SJSA1 (cell line): ENCODE data around the gene B3GNT8. TPM values are rescaled to one million over a fixed set of nuclear protein-coding genes. Genes with fewer than 3 reads are reported as not detected.
"Not testable (repeated sequence)": the region's sequence is repeated elsewhere in the genome, so short reads cannot be mapped to it uniquely, and the experiment has no call there.

Experiments
- DNase-seq, 2 experiments: peaks; one replicate each; pipeline ENCODE4 v3.0.0-alpha.2; 2015 to 2020; ENCODE audit warnings: low spot score in 2 of 2, low read depth in 1 of 2
- H3K27ac ChIP-seq: fragments of 250-450 bp; sonication (Bioruptor Pico); 2 replicates; pipeline ENCODE4 v1.5.1; 2020; ENCODE audit warnings: mild to moderate bottlenecking, moderate library complexity
- H3K27me3 ChIP-seq: fragments of 250-450 bp; sonication (Bioruptor Pico); replicated peaks from 2 replicates; pipeline ENCODE4 v1.5.1; 2020; ENCODE audit warnings: mild to moderate bottlenecking, moderate library complexity
- H3K36me3 ChIP-seq: fragments of 250-450 bp; sonication (Bioruptor Pico); 2 replicates; pipeline ENCODE4 v1.5.1; 2020; ENCODE audit warnings: mild to moderate bottlenecking
- H3K4me1 ChIP-seq: fragments of 250-450 bp; sonication (Bioruptor Pico); replicated peaks from 2 replicates; pipeline ENCODE4 v1.6.1; 2021; ENCODE audit warnings: mild to moderate bottlenecking
- H3K4me3 ChIP-seq: fragments of 250-450 bp; sonication (Bioruptor Pico); 2 replicates; pipeline ENCODE4 v1.5.1; 2020; ENCODE audit warnings: mild to moderate bottlenecking
- H3K9me3 ChIP-seq: fragments of 250-450 bp; sonication (Bioruptor Pico); replicated peaks from 2 replicates; pipeline ENCODE4 v1.5.1; 2020; ENCODE audit warnings: mild to moderate bottlenecking
- total RNA-seq: library from RNA; depleted of rRNA; stranded (reverse); fragments of >200 nt; shearing (Covaris generic); gene quantifications from 2 replicates; pipeline ENCODE4 v1.2.3, GENCODE V29; 2014

Gene B3GNT8
- total RNA-seq, 1 experiment from 2014 or later: not detected

DNA sequence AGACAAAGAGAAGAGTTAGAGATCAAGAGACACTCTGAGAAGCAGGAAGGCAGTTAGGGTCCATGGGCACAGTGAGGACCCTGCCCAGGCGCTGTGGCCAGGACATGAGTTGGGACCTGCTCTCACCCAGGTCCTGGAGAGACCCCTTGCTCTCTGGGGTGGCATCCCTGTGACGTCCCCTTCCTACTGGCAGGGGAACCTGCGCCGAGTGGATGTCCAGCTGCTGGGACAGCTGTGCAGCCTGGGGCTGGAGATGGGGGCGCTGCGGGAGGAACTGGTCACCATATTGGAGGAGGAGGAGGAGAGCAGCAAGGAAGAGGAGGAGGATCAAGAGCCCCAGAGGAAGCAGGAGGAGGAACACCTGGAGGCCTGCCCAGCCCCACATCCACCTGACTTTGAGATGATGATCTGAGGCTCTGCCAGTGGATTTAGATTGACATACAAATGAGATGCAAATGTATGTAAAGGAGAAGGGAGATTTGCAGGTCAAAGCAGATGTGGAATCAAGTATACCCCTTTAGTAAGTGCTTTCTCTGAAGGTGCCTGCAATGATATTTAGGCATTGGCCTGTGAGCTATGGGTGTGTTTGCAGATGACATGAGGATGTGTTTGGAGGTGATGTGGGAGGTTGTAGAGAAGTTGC is 16.8 kb upstream of the B3GNT8 start:
- H3K36me3 ChIP-seq: no peaks in the 10 kb centered on the region
- H3K9me3 ChIP-seq: no peaks in the 10 kb centered on the region
- no peaks in the 10 kb centered on the region for H3K4me1 ChIP-seq
- DNase-seq: no peak
- no peak overlapping the region for H3K27ac ChIP-seq
- peaks cover 14% of the 10 kb centered on the region for H3K27me3 ChIP-seq
- H3K4me3 ChIP-seq: no peak overlapping the region

DNA sequence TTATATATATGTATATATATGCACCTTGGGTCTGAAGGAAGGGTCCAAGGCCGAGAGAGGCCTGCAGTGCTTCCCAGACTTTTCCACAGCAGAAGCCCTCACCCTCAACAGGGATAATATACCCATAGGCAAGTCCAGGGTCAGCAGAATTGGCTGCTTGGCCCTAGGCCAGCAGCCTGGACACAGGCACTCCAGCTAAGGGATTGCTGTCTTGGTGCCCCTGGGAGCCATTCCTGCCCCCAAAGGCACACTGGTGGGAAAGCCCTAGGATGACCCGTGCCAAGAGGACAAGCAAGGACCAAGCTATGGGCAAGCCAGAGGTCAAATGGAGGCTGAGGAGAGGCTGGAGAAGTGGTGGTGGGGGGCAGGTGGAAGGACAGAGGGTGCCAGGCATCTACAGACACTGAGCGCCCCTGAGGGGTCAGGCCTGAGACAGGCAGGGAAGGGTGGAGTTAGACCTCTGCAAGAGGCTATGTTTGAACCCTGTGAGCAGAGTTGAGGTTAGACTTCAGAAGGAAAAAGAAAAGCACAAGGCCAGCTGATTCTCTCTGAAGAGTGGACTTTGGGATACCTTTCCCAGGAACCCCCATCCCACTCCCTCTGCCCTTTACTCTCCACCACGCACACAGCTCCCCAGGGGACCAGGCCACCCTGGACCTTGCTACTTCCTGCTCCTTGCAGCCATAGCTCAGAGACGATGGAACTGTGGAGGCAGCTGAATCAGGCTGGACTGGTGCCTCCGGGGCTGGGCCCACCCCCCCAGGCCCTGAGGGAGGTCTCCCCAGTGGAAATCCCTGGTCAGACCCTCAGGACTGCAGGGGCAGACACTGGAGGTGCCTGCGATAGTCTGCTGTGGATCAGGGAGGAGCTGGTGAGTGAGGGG is 15.5 kb upstream of the B3GNT8 start, which contains the start of gene ERICH4:
ERICH4 (plus strand) TSS at position 684 of the 883 bp plus-strand sequence; CDS start at position 698, 14 bp downstream.
- Histone ChIP-seq H3K27ac (no peak within 1 kb of the TSS), H3K9me3 (no peaks in the 10 kb centered on the region), H3K27me3 (peaks cover 14% of the 10 kb centered on the region), H3K36me3 (peaks cover 6% of the 10 kb centered on the region), H3K4me1 (no peaks in the 10 kb centered on the region), H3K4me3 (no peak within 1 kb of the TSS)
- DNase-seq: no peak

DNA sequence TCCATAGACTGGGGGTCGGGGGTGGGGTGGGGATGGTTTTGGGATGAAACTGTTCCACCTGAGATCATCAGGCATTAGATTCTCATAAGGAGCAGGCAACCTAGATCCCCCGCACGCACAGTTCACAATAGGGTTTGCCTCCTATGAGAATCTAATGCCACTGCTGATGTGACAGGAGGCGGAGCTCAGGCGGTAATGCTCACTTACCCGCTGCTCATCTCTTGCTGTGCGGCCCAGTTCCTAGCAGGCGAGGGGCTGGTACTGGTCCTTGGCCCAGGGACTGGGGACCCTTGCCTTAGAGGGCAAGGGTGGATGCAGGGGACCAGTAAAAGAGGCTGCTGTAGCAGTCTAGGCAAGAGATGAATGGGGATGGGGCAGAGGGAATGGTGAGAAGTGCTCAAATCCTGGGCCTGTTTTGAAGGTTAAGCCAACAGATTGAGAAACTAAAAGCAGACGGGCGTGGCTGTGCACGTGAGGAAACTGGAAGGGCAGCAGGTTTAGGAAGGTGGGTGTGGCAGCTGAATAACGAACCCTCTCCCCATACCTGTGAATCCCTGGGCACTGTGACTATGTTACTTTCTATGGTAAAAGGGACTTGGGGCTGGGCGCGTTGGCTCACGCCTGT is 14.3 kb upstream of the B3GNT8 start:
- no peak for DNase-seq
- Histone ChIP-seq H3K27me3 (peaks cover 14% of the 10 kb centered on the region), H3K4me1 (no peaks in the 10 kb centered on the region), H3K4me3 (no peak overlapping the region), H3K36me3 (peaks cover 11% of the 10 kb centered on the region), H3K27ac (no peak overlapping the region), H3K9me3 (no peaks in the 10 kb centered on the region)

DNA sequence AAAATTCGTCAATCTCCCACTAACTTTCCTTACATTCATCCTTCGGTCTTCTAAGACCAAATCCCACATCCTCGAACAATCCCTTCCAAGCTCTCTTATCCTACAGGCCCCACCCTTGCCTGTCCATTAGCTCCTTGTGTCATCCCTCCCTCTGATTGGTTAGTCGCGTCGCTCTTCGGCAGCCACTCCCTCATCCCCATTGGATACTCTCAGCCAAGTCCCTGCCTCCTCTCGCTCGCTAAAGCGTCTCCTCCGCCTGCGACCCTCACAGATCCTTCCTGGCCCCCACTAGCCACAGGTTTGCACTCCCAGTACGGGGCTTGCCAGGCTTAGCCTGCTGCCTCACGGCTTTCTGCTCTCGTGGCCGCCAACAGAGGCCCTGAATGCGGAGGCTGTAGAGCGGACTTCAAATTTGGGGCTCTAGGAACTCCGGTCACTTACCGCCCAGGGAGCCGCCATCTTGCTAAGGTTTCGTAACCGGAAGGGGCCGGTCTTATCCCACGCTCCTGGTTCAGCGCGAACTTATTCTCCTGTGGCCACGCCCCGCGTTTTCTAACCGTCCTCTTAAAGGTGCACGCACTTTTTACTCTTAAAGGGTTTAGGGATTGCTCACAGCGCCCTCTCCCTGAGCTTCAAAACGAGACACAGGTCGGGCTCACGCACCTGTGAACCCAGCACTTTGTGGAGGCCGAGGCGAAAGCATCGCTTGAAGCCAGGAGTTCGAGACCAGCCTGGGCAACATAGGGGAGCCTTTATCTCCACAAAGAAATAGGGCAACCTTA is 12.5 kb upstream of the B3GNT8 start, which contains the start of gene DMAC2:
DMAC2 (minus strand) TSS at position 472 of the 782 bp plus-strand sequence; CDS start at position 459, 13 bp downstream.
- H3K9me3 ChIP-seq: no peaks in the 10 kb centered on the region
- H3K27me3 ChIP-seq: peaks cover 6% of the 10 kb centered on the region
- peak; percentile 96 to 99 for DNase-seq
- peak within 1 kb of the TSS; percentile 90 for H3K27ac ChIP-seq
- peak within 1 kb of the TSS; percentile 78 for H3K4me3 ChIP-seq
- no peaks in the 10 kb centered on the region for H3K4me1 ChIP-seq
- peaks cover 20% of the 10 kb centered on the region for H3K36me3 ChIP-seq

DNA sequence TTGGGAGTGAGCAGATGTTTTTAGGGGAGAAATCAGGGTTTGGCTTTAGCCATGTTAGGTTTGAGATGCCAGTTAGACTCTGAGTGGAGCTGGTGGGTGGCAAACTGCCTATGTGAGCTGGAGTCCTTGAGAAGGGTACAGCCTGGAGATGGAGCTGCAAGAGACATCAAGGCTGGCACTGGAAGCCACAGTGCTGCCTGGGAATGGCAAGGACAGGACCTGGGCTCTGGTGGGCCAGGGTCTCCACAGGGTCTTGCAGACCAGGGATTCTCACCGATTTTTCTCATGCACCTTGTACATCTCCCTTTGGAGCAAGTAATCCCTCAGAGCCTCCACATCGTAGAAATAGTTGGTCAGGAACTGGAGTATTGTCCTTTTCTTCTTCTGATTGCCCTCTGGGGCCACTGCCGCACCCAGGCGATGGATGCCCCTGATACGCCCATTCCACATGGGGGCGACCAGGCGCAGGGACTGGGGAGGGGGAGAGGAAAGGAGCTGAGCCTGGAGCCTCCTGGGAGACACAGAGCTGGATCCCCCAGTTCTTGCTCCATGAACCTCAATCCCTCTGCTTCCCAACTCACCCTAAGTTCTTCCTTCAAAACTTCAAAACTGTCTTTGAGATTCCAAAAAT is 10.9 kb upstream of the B3GNT8 start:
- Histone ChIP-seq H3K4me3 (no peak overlapping the region), H3K9me3 (no peaks in the 10 kb centered on the region), H3K27me3 (no peaks in the 10 kb centered on the region), H3K4me1 (no peaks in the 10 kb centered on the region), H3K36me3 (peaks cover 27% of the 10 kb centered on the region), H3K27ac (no peak overlapping the region)
- no peak for DNase-seq

DNA sequence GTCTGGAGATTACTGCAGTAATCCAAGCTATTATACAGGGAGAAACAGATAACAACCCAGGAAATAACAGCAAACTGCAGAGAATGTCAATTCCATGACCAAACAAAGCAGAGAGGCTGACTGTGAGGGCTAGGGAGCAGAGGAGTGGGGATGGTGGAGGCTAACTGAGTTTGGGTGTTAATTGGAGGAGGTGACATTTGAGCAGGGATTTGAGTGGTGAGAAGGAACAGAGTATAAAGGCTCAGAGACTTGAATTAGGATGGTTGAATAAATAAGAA is 9.4 kb upstream of the B3GNT8 start:
- DNase-seq: no peak
- no peak overlapping the region for H3K27ac ChIP-seq
- no peaks in the 10 kb centered on the region for H3K9me3 ChIP-seq
- H3K27me3 ChIP-seq: no peaks in the 10 kb centered on the region
- no peak overlapping the region for H3K4me3 ChIP-seq
- no peaks in the 10 kb centered on the region for H3K4me1 ChIP-seq
- H3K36me3 ChIP-seq: peaks cover 38% of the 10 kb centered on the region

DNA sequence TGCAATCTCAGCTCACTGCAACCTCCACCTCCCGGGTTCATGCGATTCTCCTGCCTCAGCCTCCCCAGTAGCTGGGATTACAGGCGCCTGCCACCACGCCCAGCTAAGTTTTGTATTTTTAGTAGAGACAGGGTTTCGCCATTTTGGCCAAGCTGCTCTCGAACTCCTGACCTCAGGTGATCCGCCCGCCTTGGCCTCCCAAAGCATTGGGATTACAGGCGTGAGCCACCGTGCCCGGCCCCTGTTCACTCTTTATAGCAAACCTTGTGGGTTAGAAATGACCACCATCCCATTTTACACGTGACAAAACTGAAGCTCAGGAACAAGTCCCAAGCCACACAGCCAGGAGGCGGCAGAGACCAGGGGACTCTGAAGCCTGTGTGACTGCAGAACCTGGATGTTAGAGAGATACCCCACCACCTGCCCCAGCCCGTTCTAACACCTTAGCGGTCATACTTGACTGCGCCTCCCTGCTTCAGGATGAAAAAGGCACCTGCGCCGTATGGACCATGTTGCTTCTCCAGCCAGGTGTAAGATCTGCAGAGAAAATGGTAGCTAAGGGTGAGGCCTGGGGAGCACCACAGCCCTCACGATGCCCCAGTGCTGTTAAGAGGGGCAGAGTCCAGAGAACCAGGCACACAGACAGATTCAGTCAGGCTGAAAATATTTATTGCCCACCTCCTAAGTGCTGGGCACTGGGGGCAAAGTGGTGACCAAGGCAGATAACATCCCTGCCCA is 8.9 kb upstream of the B3GNT8 start:
- H3K27me3 ChIP-seq: no peaks in the 10 kb centered on the region
- H3K4me3 ChIP-seq: no peak overlapping the region
- no peaks in the 10 kb centered on the region for H3K9me3 ChIP-seq
- no peak overlapping the region for H3K27ac ChIP-seq
- H3K4me1 ChIP-seq: no peaks in the 10 kb centered on the region
- H3K36me3 ChIP-seq: peaks cover 43% of the 10 kb centered on the region
- DNase-seq: no peak

DNA sequence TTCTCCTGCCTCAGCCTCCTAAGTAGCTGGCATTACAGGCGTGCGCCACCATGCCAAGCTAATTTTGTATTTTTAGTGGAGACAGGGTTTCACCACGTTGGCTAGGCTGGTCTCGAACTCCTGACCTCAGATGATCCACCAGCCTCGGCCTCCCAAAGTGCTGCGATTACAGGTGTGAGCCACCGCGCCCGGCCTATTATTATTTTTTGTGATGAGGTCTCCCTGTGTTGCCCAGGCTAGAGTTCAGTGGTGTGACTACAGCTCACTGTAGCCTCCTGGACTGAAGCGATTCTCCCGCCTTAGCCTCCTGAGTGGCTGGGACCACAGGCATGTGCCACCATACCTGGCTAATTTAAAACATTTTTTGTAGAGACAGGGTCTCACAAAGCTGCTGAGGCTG is 8.2 kb upstream of the B3GNT8 start:
- DNase-seq, H3K4me1 ChIP-seq: not testable (repeated sequence)
- H3K36me3 ChIP-seq: peaks cover 50% of the 10 kb centered on the region

DNA sequence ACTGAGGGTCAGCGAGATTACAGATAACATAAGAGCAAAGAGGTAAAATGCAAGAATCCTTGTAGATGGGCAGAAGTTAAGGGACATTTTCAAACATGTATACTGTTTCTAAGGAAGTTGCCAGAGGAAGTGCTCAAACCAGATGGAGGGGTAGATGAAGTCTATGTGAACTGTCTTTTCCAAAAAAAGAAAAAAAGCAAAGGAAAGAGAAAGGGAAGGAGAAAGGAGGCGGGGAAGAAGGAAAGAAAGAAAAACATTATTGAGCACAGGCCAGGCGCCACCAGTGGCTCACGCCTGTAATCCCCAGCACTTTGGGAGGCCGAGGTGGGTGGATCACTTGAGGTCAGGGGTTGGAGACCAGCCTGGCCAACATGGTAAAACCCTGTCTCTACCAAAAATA is 7.3 kb upstream of the B3GNT8 start:
- no peaks in the 10 kb centered on the region for H3K27me3 ChIP-seq
- H3K4me3 ChIP-seq: no peak overlapping the region
- H3K27ac ChIP-seq: no peak overlapping the region
- no peak for DNase-seq
- H3K9me3 ChIP-seq: no peaks in the 10 kb centered on the region
- no peaks in the 10 kb centered on the region for H3K4me1 ChIP-seq
- H3K36me3 ChIP-seq: peaks cover 53% of the 10 kb centered on the region

More for the DNA sequence above, 8.2 kb upstream of the B3GNT8 start:
- not testable (repeated sequence) for H3K27me3 ChIP-seq, H3K27ac ChIP-seq, H3K9me3 ChIP-seq, H3K4me3 ChIP-seq

DNA sequence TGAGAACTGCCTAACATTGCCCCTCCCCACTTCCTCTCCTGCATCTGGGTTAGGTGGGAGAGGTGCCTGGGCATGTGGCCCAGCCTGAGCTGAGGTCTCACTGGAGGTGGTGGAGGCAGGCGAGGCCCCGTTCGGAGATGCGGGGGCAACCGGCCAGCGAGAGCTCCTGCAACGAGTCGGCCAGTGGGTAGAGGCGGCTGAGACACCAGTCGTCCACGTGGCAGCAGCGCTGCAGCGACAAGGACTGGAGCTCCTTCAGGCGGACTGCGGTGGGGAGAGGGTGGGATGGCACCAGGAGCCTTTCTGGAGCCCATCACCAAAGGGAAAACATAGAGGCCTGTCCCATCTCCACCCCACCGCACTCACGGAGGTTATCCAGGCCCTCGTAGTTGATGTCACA is 6.0 kb upstream of the B3GNT8 start:
- no peaks in the 10 kb centered on the region for H3K27me3 ChIP-seq
- peaks cover 55% of the 10 kb centered on the region for H3K36me3 ChIP-seq
- H3K4me1 ChIP-seq: no peaks in the 10 kb centered on the region
- H3K4me3 ChIP-seq: no peak overlapping the region
- no peaks in the 10 kb centered on the region for H3K9me3 ChIP-seq
- no peak overlapping the region for H3K27ac ChIP-seq
- DNase-seq: no peak

DNA sequence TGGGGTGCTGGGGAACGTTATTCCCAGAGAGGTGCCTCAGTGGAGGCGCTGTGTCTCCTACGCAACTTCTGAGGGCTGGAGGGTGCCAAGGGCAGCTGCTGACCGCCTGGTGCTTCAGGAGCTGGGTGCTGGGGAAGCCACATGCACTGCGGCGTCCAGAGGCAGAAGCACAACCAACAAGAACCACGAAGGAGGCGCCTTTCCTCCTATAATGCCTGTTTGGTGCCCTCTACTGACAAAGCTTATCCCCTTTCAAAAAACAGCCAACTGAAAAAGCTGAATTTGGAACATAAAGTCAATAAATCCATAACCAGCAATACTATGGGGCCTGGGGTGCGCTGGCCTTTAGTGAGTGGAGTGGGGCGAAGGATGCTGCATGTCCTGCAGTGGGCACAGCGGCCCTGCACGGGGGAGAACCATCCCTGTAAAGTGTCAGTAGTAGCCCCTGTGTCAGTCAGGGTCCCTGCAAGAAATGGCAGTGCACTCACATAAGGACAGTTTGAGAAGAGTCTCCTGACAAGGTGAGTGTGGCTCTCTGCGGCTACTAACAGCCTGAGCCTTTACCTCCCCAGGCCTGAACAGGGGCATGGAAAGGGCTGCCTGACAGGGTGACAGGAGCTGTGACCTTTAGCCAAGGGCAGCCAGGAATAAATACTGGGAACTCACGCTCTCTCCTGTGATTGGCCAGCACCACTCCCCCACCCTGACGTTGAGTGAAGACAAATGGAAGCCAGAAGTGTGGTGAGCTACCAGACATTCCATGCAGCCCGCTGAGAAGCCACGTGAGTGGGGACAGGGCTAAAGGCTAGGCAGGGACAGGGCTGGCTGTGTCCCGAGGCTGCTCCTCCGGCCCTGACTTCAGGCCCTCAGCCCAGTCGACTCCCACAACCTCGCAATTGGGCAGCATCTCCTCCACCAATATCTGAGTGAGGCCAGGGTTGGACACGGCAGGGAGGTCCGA is 4.5 kb upstream of the B3GNT8 start:
- Histone ChIP-seq H3K27ac (no peak overlapping the region), H3K36me3 (peaks cover 48% of the 10 kb centered on the region), H3K4me1 (no peaks in the 10 kb centered on the region), H3K27me3 (no peaks in the 10 kb centered on the region), H3K4me3 (no peak overlapping the region), H3K9me3 (no peaks in the 10 kb centered on the region)
- no peak for DNase-seq

DNA sequence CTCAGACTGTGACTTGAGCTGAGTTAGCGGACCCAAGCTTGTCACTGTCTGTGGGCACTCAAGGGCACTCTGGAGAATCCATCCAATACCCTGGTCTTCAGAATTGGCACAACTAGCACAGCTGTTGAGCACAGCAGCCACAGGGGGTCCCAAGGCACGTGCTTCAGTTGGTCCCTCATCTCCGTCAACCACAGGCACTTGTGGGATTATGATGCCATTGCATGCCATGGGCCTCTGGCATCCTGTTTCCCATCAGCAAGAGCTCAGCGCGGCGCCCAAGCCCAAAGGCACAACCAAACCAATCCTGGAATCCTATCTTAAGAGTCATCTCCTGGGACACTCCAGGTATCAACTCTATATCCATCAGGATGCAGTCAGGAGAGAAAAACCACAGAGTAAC is 3.7 kb upstream of the B3GNT8 start:
- H3K4me1 ChIP-seq: no peaks in the 10 kb centered on the region
- no peak overlapping the region for H3K4me3 ChIP-seq
- no peaks in the 10 kb centered on the region for H3K27me3 ChIP-seq
- H3K9me3 ChIP-seq: no peaks in the 10 kb centered on the region
- H3K27ac ChIP-seq: no peak overlapping the region
- peaks cover 44% of the 10 kb centered on the region for H3K36me3 ChIP-seq
- DNase-seq: no peak
